Activated naive CD4-positive, alpha-beta T cell treated with anti-CD3 and anti-CD28 coated beads for 36 hours (primary cell): ENCODE results near the gene TNK2. TPM values are rescaled to one million over a fixed set of nuclear protein-coding genes. Genes with fewer than 3 reads are reported as not detected.
A peak's percentile ranks its signal among the peaks of the same experiment; 100 is the strongest.
"Not testable (repeated sequence)": the region's sequence is repeated elsewhere in the genome, so short reads cannot be mapped to it uniquely, and the experiment has no call there.

ENCODE experiments used
- CTCF ChIA-PET: fragments of 350-600 bp; sonication (Branson Sonifier 250); formaldehyde crosslinking; loops from one replicate; lab custom pipeline; 2021; ENCODE audit warnings: antibody characterized with exemption; lab: Charles Lee
- DNase-seq: peaks from one replicate; pipeline ENCODE4 v3.0.0-alpha.2; 2020
- H3K27ac Mint-ChIP-seq: one replicate; pipeline ENCODE4 v1.8.0; 2021; ENCODE audit warnings: mild to moderate bottlenecking, mixed read lengths
- H3K27me3 Mint-ChIP-seq: one replicate; pipeline ENCODE4 v1.8.0; 2021; ENCODE audit warnings: low read depth, mixed read lengths
- H3K36me3 Mint-ChIP-seq: one replicate; pipeline ENCODE4 v1.8.0; 2021; ENCODE audit warnings: low read depth, mixed read lengths
- H3K4me1 Mint-ChIP-seq: one replicate; pipeline ENCODE4 v1.8.0; 2021; ENCODE audit warnings: low read depth, mixed read lengths
- H3K4me3 Mint-ChIP-seq: one replicate; pipeline ENCODE4 v1.8.0; 2021; ENCODE audit warnings: mild to moderate bottlenecking, moderate library complexity, mixed read lengths
- H3K9me3 Mint-ChIP-seq: one replicate; pipeline ENCODE4 v1.8.0; 2021; ENCODE audit warnings: mixed read lengths
- intact Hi-C: fragments of 100-400 bp; cut with micrococcal nuclease; formaldehyde crosslinking; loops from one replicate; pipeline ENCODE4 v1.15.1; 2023
- total RNA-seq, 2 experiments: library from RNA; stranded (reverse); gene quantifications; one replicate each; pipeline ENCODE4 v1.2.3, GENCODE V29; 2021

Gene TNK2
- total RNA-seq, 2 experiments from 2014 or later = 40.0 to 46.6 TPM

DNA sequence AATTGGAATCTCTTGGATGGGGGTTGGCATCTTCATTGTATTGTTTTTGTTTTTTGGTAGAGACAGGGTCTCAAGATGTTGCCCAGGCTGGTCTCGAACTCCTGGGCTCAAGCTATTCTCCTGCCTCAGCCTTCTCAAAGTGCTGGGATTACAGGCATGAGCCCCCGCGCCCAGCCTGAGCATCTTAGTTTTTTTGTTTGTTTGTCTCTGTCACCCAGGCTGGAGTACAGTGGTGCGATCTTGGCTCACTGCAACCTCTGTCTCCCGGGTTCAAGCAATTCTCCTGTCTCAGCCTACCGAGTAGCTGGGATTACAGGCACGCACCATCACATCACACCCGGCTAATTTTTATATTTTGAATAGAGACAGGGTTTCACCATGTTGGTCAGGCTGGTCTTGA is 5.8 kb upstream of the TNK2 start:
- H3K27ac Mint-ChIP-seq = peak overlapping the region; percentile 41
- not testable (repeated sequence) for H3K36me3 Mint-ChIP-seq, H3K27me3 Mint-ChIP-seq, H3K9me3 Mint-ChIP-seq, DNase-seq, H3K4me3 Mint-ChIP-seq
- peaks cover 10% of the 10 kb centered on the region for H3K4me1 Mint-ChIP-seq
- CTCF ChIA-PET = interaction anchor here (0.8 to 6.5 kb wide), 13 partner anchors 10 to 167 kb away, joined by 3 to 99 read pairs (median 9); no protein-coding TSS in a partner anchor
- intact Hi-C loops = loop anchor here (2.0 kb wide), 1 partner anchor 265 kb away; no protein-coding TSS in a partner anchor

DNA sequence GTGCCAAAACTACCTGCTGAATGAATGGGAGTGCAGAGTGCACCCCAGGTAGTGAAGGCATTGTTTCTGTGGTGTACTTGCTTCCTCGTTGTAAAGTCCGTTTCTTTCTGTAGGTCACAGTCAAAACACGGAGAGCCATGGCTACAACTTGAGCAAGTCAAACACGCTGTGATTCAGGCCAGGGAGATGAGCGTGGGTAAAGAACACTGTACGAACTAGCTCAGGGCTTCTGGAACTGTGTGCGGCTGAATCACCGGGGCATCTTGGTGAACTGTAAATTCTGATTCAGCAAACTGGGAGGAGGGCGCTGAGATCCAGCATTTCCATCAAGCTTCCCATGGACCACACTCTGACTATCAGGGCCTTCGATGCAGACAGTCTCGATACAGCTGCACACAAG is 5.0 kb upstream of the TNK2 start:
- CTCF ChIA-PET = interaction anchor here (1.1 to 6.5 kb wide), 8 partner anchors 12 to 62 kb away, joined by 3 to 99 read pairs (median 16); no protein-coding TSS in a partner anchor
- Mint-ChIP-seq H3K27ac (no peak overlapping the region), H3K27me3 (no peaks in the 10 kb centered on the region), H3K4me3 (no peak overlapping the region), H3K9me3 (no peaks in the 10 kb centered on the region), H3K36me3 (no peaks in the 10 kb centered on the region), H3K4me1 (peaks cover 10% of the 10 kb centered on the region)
- intact Hi-C loops = no loop called here
- DNase-seq = no peak

DNA sequence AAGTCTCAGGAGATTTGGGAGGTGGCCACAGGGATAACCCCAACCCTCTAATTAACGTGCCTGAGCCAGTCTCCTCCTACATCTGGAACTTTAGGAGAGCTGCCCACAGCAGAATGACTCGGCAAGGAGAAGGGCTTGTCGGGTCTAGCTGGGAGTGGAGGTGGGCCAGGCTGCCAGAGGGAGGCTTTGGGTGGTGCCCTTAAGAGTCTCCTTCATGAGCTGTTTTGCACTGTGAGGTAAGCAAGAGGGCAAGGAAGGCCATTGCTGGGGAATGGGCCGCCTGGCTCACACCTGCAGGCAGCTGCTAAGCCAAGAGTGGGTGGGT is 3.6 kb upstream of the TNK2 start:
- CTCF ChIA-PET = interaction anchor here (1.2 to 6.5 kb wide), 3 partner anchors 17 to 61 kb away, joined by 4 to 99 read pairs (median 96); no protein-coding TSS in a partner anchor
- DNase-seq = no peak
- Mint-ChIP-seq H3K36me3 (no peaks in the 10 kb centered on the region), H3K27me3 (no peaks in the 10 kb centered on the region), H3K9me3 (no peaks in the 10 kb centered on the region), H3K27ac (no peak overlapping the region), H3K4me3 (no peak overlapping the region), H3K4me1 (peaks cover 17% of the 10 kb centered on the region)
- intact Hi-C loops = no loop called here

DNA sequence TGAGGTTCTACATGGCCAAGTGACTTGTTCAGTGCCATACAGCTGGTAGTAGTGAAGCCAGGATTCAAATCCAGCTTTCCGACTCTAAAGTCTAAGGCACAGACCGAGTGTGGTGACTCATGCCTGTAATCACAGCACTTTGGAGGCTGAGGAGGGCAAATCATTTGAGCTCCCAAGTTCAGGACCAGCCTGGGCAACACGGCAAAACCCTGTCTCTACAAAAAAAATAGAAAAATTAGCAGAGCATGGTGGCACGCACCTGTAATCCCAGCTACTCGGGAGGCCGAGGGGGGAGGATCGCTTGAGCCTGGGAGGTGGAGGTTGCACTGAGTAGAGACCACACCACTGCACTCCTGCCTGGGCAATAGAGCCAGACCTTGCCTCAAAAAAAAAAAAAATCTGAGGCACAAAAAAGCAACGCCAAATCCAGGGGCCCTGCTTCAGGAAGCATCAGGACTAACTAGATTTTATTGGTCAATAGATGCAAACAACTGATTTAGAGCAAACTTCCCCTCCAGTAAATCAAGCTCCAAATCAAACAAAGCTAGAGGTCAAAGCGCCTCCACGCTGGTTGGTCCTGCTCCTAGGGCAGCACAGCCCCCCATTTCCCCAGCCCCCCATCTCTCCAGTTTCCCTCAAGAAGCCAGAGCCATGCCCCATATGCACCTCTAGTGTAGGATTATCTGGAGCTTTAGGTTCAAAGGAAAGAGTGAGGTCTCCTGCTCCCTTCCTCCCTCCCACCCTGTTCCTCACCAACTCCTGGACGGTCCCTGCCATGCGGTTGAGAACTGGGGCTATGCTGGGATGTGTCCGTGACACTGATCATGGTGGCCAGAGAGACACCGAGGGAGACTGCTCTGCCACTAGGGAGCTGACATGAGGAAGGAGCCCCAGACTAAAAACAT is 2.9 kb upstream of the TNK2 start:
- Mint-ChIP-seq H3K27ac (no peak overlapping the region), H3K4me1 (peaks cover 22% of the 10 kb centered on the region), H3K27me3 (no peaks in the 10 kb centered on the region), H3K4me3 (no peak overlapping the region), H3K9me3 (no peaks in the 10 kb centered on the region), H3K36me3 (no peaks in the 10 kb centered on the region)
- intact Hi-C loops = no loop called here
- no peak for DNase-seq
- CTCF ChIA-PET = interaction anchor here (1.2 to 6.5 kb wide), 3 partner anchors 17 to 61 kb away, joined by 4 to 99 read pairs (median 96); no protein-coding TSS in a partner anchor

DNA sequence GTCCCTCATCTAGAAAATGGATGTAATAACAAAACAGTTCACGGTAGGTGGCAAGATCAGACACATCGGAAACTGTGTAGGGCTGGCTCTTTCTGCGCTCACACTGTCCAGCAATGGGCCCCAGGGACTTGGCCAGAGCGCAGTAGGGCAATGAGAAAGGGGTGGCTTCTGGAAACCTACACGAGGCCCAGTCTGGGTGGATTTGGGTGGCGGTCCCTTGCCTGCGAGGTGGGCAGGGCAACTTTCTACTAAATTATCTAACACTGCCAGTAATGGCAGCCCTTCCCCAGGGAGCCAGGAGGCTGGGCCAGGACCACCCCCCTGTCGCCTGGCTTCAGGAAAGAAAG is 2.1 kb upstream of the TNK2 start:
- Mint-ChIP-seq H3K4me1 (peaks cover 30% of the 10 kb centered on the region), H3K27me3 (no peaks in the 10 kb centered on the region), H3K9me3 (no peaks in the 10 kb centered on the region), H3K27ac (no peak overlapping the region), H3K36me3 (no peaks in the 10 kb centered on the region), H3K4me3 (peak overlapping the region; percentile 70)
- DNase-seq = no peak
- CTCF ChIA-PET = interaction anchor here (6.2 to 6.5 kb wide), 2 partner anchors 16 to 51 kb away, joined by 96 to 99 read pairs; no protein-coding TSS in a partner anchor
- intact Hi-C loops = no loop called here

DNA sequence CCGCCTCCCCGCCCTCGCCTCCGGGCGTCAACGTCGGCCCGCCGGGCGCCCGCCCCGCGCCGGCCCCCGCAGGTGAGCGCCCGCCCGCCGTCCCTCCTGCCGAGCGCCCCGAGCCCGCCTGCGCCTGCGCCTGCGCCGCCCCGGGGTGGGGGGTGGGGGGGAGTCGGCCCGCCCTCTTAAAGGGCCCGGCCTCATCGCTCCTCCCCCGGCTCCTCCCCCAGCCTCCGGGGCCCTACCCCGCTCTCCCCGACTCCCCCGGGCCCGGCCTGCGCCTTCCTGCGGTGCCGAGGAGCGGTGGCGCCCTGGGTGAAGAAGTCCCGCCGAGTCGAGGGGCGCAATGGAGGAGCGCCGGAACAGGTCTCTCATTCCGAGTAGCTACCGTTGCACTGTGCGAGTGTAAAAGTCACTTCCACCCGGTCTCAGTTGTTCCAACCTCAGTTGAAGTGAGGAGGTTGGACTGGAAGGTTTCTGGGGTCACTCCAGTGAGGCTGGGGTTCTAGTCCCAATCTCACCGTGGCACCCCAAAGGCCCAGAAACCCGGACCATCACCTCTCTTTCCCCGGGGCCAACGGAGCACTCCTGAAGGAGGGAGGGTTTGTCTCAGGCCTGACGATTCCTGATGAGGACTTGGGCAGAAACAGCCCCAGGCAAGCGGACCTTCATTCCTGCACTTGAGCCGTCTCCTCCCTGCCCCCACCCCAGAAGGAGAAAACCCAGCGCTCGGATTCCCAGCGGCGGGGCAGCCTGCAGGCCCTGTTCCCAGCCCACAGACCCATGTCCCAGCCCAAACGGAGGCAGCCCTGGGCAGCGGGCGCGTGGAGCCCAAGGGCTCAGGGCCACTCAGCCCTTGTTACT is 1.5 kb upstream of the TNK2 start:
- intact Hi-C loops = loop anchor here (2.0 to 5.0 kb wide), 3 partner anchors 353 to 639 kb away; partner anchors contain the start of genes PPP1R2 and XXYLT1

DNA sequence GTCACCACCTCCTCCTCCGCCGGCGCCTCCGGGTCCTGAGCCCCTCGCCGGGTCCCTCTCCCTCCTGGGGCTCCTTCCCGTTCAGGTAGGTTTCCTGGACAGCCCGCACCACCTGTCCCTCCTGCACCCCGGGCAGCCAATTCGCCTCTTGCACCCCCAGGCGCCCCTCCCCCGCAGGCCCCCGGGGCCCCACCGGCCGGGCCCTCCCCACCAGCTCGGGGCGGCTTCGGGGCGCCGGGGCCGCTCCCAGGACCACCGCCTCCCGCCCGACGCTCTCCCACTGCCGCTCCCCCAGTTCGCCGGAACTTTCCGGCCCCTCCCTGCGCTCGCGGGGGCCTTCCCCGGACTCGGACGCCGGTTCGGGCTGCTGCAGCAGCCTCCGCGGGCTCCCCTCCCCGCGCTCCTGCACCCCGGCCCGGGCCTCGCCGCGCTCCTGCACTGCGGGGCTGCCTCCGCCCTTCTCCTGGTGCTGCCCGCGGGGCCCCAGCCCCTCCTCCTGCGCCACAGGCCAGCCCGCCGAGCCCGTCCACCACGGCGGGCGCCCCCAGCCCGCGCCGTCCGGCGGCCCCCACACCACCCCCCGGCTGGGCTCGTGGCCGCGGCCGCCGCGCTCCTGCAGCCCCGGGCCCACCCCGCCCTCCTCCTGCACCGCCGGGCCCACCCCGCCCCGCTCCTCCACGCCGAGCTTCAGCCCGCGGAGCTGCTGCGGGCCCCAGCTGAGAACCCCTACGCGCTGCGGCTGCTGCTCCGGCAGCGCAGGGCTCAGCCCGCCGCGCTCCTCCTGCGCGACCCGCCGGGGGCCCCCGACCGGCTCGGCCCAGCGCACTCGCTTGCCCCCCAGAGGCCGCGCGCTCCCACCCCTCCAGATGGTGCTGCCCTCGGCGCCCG is 587 bp upstream of the TNK2 start:
- intact Hi-C loops = loop anchor here (2.0 to 5.0 kb wide), 3 partner anchors 352 to 638 kb away; partner anchors contain the start of genes PPP1R2 and XXYLT1
- Mint-ChIP-seq H3K27me3 (no peaks in the 10 kb centered on the region), H3K4me3 (peak overlapping the region; percentile 85), H3K27ac (peak overlapping the region; percentile 93), H3K9me3 (no peaks in the 10 kb centered on the region), H3K36me3 (peaks cover 1% of the 10 kb centered on the region), H3K4me1 (peaks cover 34% of the 10 kb centered on the region)
- DNase-seq = peak; percentile 32
- CTCF ChIA-PET = interaction anchor here (0.5 to 4.3 kb wide), 4 partner anchors 14 to 50 kb away, joined by 3 to 67 read pairs (median 4); no protein-coding TSS in a partner anchor

More for the DNA sequence above, 1.5 kb upstream of the TNK2 start:
- H3K36me3 Mint-ChIP-seq = peaks cover 1% of the 10 kb centered on the region
- peaks cover 33% of the 10 kb centered on the region for H3K4me1 Mint-ChIP-seq
- H3K27me3 Mint-ChIP-seq = no peaks in the 10 kb centered on the region
- no peak overlapping the region for H3K27ac Mint-ChIP-seq
- CTCF ChIA-PET = interaction anchor here (1.0 kb wide), 1 partner anchor 15 kb away, joined by 4 read pairs; no protein-coding TSS in a partner anchor
- H3K4me3 Mint-ChIP-seq = peak overlapping the region; percentile 70
- DNase-seq = peak; percentile 89
- no peaks in the 10 kb centered on the region for H3K9me3 Mint-ChIP-seq

DNA sequence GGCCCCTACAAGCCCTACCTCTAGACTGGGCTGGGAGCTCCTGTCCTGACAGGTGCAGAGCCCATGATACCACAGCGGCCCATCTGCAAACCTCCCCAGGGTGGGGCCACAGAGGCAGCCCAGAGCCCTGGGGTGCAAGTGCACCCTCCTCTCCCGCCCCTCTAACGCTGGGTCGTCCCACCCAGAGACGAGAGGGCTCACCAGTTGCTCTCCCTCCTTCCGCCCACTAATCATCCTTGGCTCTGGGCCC is 742 bp downstream of the TNK2 start:
- peak overlapping the region; percentile 93 for H3K27ac Mint-ChIP-seq
- peaks cover 1% of the 10 kb centered on the region for H3K36me3 Mint-ChIP-seq
- H3K4me3 Mint-ChIP-seq = peak overlapping the region; percentile 85
- peak; percentile 30 for DNase-seq
- CTCF ChIA-PET = interaction anchor here (0.7 to 4.3 kb wide), 6 partner anchors 8 to 1113 kb away, joined by 3 to 67 read pairs (median 4); no protein-coding TSS in a partner anchor
- H3K4me1 Mint-ChIP-seq = peaks cover 44% of the 10 kb centered on the region
- intact Hi-C loops = loop anchor here (1.0 to 5.0 kb wide), 5 partner anchors 11 to 465 kb away; partner anchors contain the start of gene ACAP2
- no peaks in the 10 kb centered on the region for H3K27me3 Mint-ChIP-seq
- H3K9me3 Mint-ChIP-seq = no peaks in the 10 kb centered on the region

DNA sequence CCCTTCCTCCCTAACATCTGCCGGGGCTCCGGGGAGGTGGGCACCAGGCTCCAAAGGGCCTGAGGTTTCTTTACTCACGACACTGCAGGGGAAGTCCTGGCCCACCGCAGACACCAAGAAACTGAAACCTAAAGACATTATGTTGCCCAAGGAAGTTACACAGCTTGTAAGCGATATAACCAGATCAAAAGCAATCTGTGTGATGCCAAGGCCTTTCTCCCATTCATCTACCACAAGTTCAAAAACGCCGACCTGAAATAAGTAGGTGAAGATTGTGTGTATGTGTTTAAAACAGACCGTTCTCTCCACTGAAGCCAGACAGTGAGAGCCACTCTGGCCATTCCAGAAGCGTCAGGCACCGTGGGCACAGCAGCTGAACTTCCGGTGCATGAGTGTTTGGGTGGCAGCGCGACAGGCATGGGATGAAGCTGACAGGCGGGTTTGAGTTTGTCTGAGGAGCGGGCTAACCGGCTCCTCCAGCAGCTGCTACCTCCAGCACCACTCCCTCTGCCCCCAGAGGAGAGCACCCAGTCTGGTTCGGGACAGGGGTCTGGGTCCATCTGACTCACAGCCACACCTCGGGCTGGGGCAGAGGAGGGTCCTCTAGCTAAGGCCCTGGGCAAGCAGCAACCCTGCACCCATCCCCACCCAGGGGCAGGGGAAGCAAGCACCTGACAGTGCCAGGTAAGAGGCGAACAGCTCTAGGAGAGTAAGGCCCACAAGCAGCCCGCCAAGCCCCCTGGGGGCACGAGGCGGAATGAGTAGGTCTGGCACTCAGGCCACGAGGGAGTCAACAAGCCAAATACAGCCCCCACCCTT is 1.3 kb downstream of the TNK2 start:
- peaks cover 45% of the 10 kb centered on the region for H3K4me1 Mint-ChIP-seq
- no peaks in the 10 kb centered on the region for H3K27me3 Mint-ChIP-seq
- H3K9me3 Mint-ChIP-seq = no peaks in the 10 kb centered on the region
- H3K36me3 Mint-ChIP-seq = peaks cover 1% of the 10 kb centered on the region
- intact Hi-C loops = loop anchor here (1.0 to 5.0 kb wide), 5 partner anchors 11 to 464 kb away; partner anchors contain the start of gene ACAP2
- CTCF ChIA-PET = interaction anchor here (0.7 to 4.3 kb wide), 8 partner anchors 8 to 1114 kb away, joined by 3 to 67 read pairs (median 4); no protein-coding TSS in a partner anchor
- peak overlapping the region; percentile 85 for H3K4me3 Mint-ChIP-seq
- peak overlapping the region; percentile 93 for H3K27ac Mint-ChIP-seq
- DNase-seq = peak; percentile 82

DNA sequence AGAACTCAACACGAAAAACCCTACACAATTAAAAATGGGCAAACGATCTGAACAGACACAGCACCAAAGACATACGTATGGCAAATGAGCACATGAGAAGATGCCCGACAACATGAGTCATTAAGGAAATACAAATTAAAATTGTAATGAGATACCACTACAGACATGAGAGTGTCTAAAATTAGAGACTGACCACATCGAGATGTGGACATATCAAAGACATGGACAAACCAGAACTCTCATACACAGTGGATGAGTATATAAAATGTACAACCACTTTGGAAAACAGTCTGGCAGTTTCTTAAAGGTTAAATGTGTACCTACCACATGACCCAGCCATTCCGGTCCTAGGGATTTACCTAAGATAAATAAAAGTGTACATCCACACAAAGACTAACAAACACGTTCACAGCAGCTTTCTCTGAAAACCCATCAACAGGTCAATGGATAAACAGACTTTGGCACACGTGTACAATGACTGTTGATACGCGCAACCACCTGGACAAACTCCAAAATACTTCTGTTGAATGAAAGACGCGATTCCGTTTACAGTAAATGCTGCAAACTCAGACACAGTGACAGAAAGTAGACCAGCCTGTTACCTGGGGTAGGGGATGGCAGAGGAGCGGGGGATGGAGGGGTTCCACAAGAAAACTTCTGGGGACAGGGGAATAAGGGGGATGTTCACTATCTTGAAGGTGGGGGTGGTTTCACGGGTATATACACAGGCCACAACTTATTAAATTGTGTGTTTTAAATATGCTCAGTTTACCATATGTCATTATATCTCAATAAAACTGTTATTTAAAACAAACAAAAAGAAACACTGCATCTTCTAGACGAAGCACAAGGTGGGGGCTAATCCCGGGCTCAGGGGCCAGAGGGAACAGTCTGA is 2.1 kb downstream of the TNK2 start:
- Mint-ChIP-seq H3K27me3 (no peaks in the 10 kb centered on the region), H3K4me1 (peaks cover 53% of the 10 kb centered on the region), H3K9me3 (no peaks in the 10 kb centered on the region), H3K4me3 (peak overlapping the region; percentile 85), H3K27ac (peak overlapping the region; percentile 93), H3K36me3 (peaks cover 1% of the 10 kb centered on the region)
- intact Hi-C loops = loop anchor here (2.0 to 5.0 kb wide), 3 partner anchors 319 to 463 kb away; partner anchors contain the start of gene ACAP2
- CTCF ChIA-PET = interaction anchor here (0.9 to 4.3 kb wide), 4 partner anchors 12 to 49 kb away, joined by 4 to 67 read pairs (median 6); no protein-coding TSS in a partner anchor
- DNase-seq = peak; percentile 28
